Cardiac muscle cell (in vitro differentiated cells and primary cell): ENCODE data around the gene MEAK7. TPM values are rescaled to one million over a fixed set of nuclear protein-coding genes. Genes with fewer than 3 reads are reported as not detected.

Experiments used
- DNase-seq, 2 donors: peaks; one replicate each; pipeline versions ENCODE4 v3.0.0 to v3.0.0-alpha.2; 2010 to 2017; ENCODE audit warnings: low read depth in 1 of 2, low spot score in 1 of 2
- H3K27ac ChIP-seq: fragments of 200-600 bp; sonication (generic); 2 replicates; pipeline ENCODE4 v1.5.1; 2016
- H3K27me3 ChIP-seq: fragments of 200-600 bp; sonication (generic); 2 replicates; pipeline ENCODE4 v1.6.0; 2016; ENCODE audit warnings: control low read depth
- H3K36me3 ChIP-seq: fragments of 200-600 bp; sonication (generic); 2 replicates; pipeline ENCODE4 v1.5.1; 2016; ENCODE audit warnings: control low read depth
- H3K4me1 ChIP-seq: fragments of 200-600 bp; sonication (generic); 2 replicates; pipeline ENCODE4 v1.8.1; 2017; ENCODE audit warnings: low read depth, mild to moderate bottlenecking, mixed run types
- H3K4me3 ChIP-seq: fragments of 200-600 bp; sonication (generic); 2 replicates; pipeline ENCODE4 v1.5.1; 2016; ENCODE audit warnings: mild to moderate bottlenecking
- H3K9me3 ChIP-seq: fragments of 200-600 bp; sonication (generic); 2 replicates; pipeline ENCODE4 v1.5.1; 2017; ENCODE audit warnings: low read depth, mild to moderate bottlenecking, control low read depth
- polyA plus RNA-seq: library from polyadenylated mRNA; unstranded; fragments of >200 nt; fragmentation: Nextera tagmentation; extraction: Ambion mirVana; gene quantifications from 2 replicates; pipeline ENCODE4 v1.2.1, GENCODE V29; 2016
- total RNA-seq: library from RNA; depleted of rRNA; stranded (reverse); fragments of >200 nt; gene quantifications from 2 replicates; pipeline ENCODE4 v1.2.3, GENCODE V29; 2016
- TF ChIP-seq, protein P1 (sequence below): IDR thresholded peaks from 2 replicates; pipeline ENCODE4 v1.5.1; 2012; ENCODE audit warnings: low read depth, mild to moderate bottlenecking, low read length

The MEAK7 gene
- total and polyA plus RNA-seq, 2 experiments from 2014 or later: 26.6 to 28.7 TPM

DNA sequence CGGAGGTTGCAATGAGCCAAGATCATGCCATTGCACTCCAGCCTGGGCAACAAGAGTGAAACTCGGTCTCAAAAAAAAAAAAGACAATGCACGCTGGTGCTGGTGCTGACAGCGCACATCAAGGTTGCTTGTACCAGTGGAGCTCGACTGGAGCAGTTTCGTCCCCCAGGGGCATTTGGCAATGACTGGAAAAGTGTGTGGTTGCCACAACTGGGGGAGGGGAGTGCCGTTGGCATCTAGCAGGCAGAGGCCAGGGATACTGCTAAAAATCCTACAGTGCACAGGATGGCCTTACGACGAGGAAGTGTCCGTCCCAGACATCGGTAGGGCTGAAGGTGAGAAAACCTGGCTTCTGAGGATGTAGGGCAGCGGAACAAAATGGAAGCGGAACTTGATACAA is 2.4 kb downstream of the MEAK7 start:
- Histone ChIP-seq H3K4me3 (no peak overlapping the region), H3K27ac (no peak overlapping the region)

DNA sequence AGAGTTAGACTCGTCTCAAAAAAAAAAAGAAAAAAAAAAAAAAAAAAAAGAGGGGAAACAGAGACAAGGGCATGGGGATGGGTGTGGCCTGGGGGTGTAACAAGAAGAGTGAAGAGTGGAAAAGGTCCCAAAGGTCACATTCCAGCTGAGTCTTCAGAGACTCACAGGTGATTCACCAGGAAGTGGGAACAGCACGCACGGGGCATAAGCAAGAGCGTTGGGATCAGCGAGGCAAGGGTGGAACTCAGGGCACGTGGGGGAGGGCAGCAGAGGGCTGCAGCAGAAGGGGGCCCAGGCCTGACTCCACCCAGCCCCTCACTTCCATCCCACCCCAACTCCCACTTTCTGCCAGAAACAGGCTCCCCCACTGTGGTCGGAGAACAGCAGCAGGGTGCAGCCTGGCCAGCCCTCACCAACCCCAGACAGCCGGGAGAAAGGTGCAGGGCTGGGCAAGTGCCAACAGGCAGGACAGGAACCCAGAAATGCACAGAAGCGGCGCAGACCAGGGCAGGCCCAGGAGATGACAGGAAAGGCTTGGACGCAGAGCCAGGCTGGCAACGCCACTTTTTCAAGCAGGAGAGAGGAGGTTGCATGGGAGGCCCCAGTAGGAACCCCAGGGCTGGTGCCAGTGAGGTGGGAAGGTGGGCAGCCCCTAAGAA is 3.3 kb downstream of the MEAK7 start:
- TF ChIP-seq, protein P1, sequence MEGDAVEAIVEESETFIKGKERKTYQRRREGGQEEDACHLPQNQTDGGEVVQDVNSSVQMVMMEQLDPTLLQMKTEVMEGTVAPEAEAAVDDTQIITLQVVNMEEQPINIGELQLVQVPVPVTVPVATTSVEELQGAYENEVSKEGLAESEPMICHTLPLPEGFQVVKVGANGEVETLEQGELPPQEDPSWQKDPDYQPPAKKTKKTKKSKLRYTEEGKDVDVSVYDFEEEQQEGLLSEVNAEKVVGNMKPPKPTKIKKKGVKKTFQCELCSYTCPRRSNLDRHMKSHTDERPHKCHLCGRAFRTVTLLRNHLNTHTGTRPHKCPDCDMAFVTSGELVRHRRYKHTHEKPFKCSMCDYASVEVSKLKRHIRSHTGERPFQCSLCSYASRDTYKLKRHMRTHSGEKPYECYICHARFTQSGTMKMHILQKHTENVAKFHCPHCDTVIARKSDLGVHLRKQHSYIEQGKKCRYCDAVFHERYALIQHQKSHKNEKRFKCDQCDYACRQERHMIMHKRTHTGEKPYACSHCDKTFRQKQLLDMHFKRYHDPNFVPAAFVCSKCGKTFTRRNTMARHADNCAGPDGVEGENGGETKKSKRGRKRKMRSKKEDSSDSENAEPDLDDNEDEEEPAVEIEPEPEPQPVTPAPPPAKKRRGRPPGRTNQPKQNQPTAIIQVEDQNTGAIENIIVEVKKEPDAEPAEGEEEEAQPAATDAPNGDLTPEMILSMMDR: no peak
- Histone ChIP-seq H3K4me1 (no peaks in the 10 kb centered on the region), H3K9me3 (no peaks in the 10 kb centered on the region), H3K36me3 (peaks cover 6% of the 10 kb centered on the region), H3K4me3 (no peak overlapping the region), H3K27me3 (no peaks in the 10 kb centered on the region), H3K27ac (no peak overlapping the region)
- peak in 1 of 2 donors; percentile 14 for DNase-seq

More for the DNA sequence above, 2.4 kb downstream of the MEAK7 start:
- peaks cover 5% of the 10 kb centered on the region for H3K36me3 ChIP-seq
- H3K27me3 ChIP-seq: no peaks in the 10 kb centered on the region
- TF ChIP-seq, protein P1: no peak
- no peaks in the 10 kb centered on the region for H3K9me3 ChIP-seq
- DNase-seq: no peak
- no peaks in the 10 kb centered on the region for H3K4me1 ChIP-seq

DNA sequence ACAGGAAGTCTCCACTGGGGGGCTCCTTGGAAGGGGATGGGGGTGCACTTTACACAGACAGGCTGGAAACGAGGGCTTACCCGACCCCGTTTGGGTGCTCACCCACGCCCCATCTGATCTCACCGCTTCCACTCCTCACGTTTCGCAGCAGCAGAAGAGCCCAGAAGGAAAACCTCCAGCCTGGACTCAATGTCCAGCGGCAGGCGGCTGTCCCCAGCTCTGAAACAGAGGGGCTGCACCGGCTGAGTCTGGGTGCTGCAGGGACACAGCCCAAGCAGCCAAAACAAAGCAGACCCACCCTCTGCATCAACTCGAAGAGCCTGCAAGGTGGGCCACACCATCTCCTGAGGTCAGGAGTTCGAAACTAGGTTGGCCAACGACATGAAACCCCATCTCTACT is 3.9 kb downstream of the MEAK7 start:
- H3K27me3 ChIP-seq: no peaks in the 10 kb centered on the region
- H3K4me3 ChIP-seq: no peak overlapping the region
- no peaks in the 10 kb centered on the region for H3K9me3 ChIP-seq
- no peak overlapping the region for H3K27ac ChIP-seq
- no peaks in the 10 kb centered on the region for H3K4me1 ChIP-seq
- TF ChIP-seq, protein P1: no peak
- DNase-seq: no peak
- H3K36me3 ChIP-seq: peaks cover 10% of the 10 kb centered on the region

DNA sequence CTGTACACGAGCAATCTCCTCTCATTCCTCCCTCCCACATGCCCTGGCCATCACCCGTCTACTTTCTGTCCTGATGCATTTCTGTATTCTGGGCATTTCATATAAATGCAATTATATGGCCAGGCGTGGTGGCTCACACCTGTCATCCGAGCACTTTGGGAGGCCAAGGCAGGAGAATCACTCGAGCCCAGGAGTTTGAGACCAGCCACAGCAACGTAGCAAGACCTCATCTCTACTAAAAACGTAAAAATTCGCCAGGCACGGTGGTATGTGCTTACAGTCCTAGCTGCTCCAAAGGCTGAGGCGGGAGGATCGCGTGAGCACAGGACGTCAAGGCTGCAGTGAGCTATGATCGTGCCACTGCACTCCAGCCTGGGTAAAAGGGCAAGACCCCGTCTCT is 4.8 kb downstream of the MEAK7 start:
- DNase-seq: no peak
- peaks cover 19% of the 10 kb centered on the region for H3K36me3 ChIP-seq
- TF ChIP-seq, protein P1: no peak
- H3K4me1 ChIP-seq: no peaks in the 10 kb centered on the region
- H3K9me3 ChIP-seq: no peaks in the 10 kb centered on the region
- no peak overlapping the region for H3K27ac ChIP-seq
- no peak overlapping the region for H3K4me3 ChIP-seq
- no peaks in the 10 kb centered on the region for H3K27me3 ChIP-seq

DNA sequence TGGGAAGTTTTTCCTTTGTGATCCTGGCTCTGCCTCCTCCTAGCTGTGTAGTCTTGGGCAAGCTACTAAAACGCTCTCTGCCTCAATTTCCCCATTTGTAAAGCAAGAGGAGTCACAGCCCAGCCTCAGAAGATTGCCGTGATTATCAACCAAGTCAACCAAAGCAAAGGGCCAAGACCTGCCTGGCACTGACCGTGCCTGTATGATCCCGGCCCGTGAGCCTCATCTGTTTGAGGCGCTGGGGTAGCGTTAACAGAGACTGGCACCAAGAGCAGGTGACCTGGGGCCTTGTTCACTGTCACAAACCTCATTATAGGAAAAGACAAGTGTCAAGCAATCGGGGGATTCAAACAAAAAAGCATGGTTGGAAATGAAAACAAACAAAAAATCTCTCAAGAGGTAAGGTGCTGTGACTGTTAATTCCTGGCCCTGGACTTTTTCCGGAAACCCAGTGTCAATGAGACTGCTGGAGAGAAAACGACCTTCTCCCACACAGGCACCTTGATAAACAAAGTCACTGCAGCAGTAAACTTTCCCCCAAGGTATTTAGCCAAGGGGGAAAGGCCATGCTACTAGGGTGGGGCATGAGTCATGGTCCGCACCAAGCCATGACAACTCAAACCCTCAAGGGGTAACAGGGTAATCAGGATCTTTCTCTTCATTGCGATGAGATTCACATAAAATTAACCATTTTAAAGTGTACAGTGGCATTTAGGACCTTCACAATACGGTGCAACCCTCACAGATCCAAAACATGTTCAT is 5.4 kb downstream of the MEAK7 start:
- H3K4me3 ChIP-seq: no peak overlapping the region

More for the DNA sequence above, 5.4 kb downstream of the MEAK7 start:
- Histone ChIP-seq H3K9me3 (no peaks in the 10 kb centered on the region), H3K27ac (no peak overlapping the region), H3K4me1 (no peaks in the 10 kb centered on the region), H3K36me3 (peaks cover 25% of the 10 kb centered on the region), H3K27me3 (no peaks in the 10 kb centered on the region)
- DNase-seq: no peak
- TF ChIP-seq, protein P1: no peak
